GM18498 (cell line): ENCODE measurements around the gene MCF2L.
"Not testable (repeated sequence)": the region's sequence is repeated elsewhere in the genome, so short reads cannot be mapped to it uniquely, and the experiment has no call there.

Experiments used
- ATAC-seq: cut with Tn5 transposase; IDR thresholded peaks from one replicate; pipeline ENCODE4 v1.9.1; 2021; ENCODE audit warnings: mild to moderate bottlenecking, moderate library complexity; ENCODE audit not compliant: unreplicated experiment

Gene MCF2L, protein sequence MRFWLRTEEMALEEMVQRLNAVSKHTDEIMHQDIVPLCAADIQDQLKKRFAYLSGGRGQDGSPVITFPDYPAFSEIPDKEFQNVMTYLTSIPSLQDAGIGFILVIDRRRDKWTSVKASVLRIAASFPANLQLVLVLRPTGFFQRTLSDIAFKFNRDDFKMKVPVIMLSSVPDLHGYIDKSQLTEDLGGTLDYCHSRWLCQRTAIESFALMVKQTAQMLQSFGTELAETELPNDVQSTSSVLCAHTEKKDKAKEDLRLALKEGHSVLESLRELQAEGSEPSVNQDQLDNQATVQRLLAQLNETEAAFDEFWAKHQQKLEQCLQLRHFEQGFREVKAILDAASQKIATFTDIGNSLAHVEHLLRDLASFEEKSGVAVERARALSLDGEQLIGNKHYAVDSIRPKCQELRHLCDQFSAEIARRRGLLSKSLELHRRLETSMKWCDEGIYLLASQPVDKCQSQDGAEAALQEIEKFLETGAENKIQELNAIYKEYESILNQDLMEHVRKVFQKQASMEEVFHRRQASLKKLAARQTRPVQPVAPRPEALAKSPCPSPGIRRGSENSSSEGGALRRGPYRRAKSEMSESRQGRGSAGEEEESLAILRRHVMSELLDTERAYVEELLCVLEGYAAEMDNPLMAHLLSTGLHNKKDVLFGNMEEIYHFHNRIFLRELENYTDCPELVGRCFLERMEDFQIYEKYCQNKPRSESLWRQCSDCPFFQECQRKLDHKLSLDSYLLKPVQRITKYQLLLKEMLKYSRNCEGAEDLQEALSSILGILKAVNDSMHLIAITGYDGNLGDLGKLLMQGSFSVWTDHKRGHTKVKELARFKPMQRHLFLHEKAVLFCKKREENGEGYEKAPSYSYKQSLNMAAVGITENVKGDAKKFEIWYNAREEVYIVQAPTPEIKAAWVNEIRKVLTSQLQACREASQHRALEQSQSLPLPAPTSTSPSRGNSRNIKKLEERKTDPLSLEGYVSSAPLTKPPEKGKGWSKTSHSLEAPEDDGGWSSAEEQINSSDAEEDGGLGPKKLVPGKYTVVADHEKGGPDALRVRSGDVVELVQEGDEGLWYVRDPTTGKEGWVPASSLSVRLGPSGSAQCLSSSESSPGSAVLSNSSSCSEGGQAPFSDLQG

DNA sequence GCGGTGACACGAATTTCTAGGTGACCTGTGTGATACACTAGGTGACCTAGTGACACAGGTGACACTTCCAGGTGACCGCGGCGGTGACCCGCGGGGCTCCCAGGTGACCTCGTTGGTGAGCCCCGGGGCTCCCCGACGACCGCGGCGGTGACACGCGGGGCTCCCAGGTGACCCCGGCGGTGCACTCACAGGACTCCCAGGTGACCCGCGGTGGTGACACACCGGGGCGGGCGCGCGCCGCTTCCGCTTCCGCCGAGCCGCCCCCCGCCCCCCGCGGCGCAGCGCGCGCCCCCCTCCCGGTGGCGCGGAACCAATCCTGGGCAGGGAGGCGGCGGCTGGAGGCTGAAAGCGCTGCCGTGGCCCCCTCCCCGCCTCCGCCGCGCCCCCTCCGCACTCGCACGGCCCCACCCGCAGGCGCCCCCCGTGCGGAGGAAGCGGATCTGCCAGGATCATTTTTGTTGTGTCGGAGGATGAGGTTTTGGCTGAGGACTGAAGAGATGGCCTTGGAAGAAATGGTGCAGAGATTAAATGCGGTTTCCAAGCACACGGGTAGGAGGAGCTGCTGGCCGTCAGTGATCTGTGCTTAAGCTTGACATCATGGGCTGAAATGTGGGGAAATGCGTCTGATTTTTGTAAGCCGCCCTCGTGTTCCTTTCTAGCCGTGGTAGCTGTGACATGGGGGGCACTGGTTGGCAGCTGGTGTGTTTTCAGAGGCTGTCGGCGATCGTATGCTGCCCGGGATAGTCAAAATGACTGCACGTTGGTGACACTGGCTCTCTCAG, at the start of gene MCF2L:
TSS of gene MCF2L (plus strand) at position 305 of the 782 bp plus-strand sequence. CDS start at position 471, 166 bp downstream.
- ATAC-seq: no peak

DNA sequence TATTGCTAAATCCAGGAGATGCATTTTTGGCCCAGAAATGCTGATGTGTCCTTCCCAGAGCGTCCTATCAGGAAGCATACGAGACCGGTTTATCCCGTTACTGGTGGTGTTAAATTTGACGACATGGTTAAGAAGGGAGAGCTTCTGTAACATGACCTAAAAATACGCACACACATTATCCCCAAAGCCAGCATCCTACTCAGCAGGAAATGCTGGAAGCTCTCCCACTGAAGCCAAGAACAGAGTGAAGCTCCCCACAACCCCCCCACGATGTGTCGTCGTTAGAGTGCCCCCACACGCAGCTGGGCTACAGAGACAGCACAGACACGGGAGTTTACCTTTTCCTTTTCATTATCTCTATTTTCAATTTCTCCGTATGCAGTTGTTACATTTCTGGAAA, 45.1 kb upstream of the MCF2L start:
- ATAC-seq: no peak

DNA sequence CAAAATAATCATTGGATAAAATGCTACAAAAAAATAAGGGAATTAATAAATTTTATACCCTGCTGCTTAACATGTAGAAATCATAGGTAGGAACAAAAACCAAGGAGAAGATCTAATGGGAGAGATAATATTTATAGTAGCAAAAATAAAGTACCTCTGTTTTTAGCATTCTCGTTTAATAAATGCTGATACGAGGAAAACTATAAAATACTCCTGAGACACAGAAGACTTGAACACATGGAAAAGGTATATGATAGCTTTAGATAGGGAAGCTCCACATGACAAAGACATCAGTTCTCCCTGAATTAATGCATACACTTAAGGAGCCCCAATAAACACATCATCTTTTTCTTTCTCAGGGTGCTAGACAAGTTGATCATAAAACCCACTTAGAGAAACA, 44.6 kb upstream of the MCF2L start:
- no peak for ATAC-seq

DNA sequence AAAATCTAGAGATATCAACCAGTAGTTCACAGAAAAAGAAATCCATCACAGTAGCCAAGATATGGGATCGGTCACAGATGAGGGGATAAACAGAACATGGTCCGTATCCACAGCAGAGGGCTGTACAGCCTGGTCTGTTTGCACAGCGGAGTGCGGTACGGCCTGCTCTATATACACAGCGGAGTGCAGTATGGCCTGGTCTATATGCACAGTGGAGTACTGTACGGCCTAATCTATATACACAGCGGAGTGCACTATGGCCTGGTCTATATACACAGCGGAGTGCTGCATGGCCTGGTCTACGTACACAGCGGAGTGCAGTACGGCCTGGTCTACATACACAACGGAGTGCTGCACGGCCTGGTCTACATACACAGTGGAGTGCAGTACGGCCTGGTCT, 43.0 kb upstream of the MCF2L start:
- ATAC-seq: no peak

DNA sequence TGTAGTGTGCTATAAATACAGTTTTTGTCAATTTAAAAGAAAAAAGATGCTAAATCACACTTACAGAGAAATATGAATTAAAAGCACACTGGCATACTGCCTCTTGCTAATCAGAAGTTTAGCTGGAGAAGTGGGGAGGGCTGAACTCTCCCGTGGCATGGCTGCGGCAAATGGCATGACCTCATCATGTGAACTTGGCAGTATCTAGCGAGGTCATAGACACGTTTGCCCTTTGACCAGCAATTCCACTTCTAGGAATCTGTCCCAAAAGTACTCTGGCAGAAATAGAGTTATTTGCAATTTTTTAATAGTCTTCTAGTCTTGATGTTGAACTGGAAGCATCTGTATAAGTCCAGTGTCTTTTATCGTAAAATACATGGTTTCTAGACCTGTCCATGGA, 42.0 kb upstream of the MCF2L start:
- no peak for ATAC-seq

DNA sequence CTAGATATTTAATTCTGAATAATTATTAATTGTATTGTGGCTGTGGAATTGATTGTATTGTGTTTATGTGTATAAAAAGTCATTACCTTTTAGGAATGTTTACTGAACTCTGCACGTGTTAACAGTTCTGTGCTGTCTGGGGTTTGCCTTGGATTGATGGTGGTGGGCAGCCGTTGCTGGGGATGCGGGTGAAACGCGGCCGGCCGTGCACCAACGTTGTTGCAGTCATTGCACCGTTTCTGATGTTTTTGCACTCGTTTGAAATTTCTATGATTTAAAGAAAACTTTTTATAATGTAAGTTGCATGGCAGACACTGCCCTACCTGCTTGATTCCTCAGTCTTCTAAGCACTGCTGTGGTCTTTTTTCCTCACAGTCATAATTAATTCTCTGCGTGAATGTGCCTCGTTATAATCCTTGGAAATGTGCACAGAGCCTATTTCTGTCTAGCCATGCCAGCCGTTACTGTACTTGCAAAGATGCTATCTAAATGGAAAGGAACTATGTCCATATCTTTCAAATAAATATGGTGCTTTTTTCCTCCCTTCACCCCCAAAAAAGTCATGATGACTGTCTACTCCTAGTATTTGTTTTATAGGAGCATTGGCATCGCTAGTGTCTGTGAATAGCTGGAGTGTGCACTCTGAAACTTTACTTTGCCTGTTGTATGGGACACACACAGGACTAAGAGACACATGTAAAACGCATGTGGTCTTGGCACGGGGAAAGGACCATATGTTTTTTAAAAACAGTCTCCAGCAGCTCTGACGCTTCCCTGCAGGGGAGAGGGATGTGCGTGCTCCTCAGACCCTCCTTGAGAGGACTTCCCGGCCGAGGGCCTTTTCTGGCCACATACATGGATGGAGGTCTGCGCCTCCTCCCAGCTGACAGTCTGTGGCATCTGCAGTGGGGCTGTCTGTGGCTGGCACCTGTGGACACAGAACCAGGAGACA, 40.7 kb upstream of the MCF2L start:
- no peak for ATAC-seq

DNA sequence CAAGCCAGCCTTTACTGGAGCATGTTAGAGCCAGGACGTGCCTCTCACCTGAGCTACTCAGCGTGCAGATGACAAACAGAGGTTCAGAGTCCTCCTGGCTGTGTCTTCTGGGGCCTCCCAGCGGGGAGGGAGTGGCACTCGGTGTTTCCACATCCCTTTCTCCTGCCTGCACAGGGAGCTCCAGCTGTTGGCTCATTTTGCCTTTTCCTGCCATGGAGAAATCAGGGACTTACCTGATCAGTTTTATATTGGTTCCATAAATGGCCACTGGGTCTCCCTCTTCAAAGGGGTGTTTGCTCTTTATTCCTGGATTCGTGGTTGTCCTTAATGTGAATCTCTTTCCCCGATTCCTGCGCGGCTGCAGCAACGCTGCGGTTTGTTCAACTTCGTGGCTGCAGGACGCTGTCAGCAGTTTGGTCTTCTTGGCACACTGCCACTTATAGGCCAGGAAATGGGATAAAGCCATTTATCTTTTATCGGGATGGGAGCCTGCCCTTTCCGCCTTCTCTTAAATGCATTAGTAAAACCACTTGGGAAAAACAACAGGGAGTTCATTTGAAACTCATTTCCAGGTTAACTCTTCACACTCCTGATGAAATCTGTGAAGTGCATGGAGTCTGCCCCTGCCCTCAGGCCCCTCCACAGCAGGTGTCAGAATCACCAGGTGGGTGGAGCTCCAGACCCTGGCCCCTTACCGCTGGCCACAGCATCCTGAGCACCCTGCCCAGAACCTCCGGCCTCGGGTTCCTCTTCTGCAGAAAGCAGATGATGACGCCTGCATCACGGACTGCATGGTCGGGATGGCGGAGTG, 39.8 kb upstream of the MCF2L start:
- no peak for ATAC-seq

DNA sequence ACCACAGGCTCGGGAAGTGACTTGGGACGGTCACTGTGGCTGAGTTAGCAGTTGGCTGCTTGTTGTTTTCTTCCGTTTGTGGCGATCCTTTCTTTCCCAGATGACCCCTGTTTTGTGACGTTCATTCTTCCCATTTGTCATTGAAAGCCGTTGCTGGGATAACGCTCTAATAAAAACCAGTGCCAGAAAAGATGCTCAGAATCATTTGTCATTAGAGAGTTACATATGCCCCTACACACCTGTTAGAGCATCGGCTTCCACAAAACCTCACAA, 39.3 kb upstream of the MCF2L start:
- no peak for ATAC-seq

DNA sequence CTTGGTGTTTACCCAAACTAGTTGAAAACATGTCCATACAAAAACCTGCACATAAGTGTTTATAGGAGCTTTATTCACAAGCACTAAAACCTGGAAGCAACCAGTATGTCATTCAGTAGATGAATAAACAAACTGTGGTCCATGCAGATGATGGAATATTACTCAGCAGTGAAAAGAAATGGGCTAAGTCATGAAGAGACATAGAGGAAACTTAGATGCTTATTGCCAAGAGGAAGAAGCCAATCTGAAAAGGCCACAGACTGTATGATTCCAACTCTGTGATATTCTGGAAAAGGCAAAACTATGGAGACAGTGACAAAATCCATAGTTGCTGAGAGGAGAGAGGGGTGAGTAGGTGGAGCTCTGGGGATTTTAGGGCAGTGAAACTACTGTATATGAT, 38.8 kb upstream of the MCF2L start:
- ATAC-seq: no peak

DNA sequence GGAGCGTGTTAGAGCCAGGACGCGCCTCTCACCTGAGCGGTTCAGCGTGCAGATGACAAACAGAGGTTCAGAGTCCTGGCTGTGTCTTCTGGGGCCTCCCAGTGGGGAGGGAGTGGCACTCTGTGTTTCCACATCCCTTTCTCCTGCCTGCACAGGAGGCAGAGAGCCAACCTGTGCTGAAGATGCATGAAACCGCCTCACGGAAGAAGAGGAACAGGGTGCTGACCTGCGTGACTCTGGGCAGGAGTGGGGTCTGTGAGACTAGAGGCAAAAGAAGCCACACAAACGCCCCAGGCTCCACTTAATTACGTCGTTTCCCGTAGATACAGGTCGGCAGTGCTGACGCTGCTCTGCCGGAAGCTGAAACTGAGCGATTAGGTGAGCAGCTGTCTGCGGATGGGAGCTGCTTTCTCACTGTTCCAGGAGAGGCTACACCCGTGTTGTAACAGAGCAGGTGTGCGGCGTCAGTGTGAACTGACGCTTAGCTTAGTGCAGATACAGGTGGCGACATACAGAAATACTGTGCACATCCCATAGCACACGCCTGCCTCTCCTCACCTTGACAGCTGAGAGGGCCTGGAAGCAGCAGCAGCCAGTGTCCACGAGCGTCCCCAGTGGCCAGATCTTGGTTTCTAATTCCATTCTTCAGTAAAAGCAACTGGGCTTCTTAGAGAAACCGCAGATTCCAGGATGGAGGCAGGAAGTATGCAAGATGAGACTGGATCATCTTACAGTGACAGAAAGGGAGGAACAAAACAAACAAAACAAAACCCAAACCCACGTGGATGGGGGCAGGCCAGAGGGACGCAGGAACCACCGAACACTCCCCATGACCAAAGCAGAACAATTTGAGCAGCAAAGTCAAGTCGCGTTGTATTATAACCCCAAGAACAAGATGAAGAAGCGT, 37.7 kb upstream of the MCF2L start:
- peak; percentile 58 for ATAC-seq

DNA sequence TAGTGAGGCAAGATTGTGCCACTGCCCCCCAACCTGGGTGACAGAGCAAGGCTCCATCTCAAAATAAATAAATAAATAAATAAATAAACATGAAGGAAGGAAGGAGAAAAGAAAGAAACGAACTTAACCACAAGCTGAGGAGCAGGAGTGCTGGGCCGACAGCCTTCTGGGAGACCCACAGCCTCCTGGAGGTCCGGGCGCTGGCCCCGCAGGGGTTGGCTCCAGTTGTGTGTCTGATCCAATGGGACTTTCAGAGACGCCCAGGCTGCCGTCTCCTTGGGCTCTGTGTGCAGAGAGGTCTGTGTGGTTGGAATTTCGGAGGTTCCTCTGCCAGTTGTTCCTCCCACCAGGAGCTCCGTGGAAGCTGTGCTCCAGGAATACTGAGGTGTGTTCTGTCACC, 36.0 kb upstream of the MCF2L start:
- ATAC-seq: no peak

DNA sequence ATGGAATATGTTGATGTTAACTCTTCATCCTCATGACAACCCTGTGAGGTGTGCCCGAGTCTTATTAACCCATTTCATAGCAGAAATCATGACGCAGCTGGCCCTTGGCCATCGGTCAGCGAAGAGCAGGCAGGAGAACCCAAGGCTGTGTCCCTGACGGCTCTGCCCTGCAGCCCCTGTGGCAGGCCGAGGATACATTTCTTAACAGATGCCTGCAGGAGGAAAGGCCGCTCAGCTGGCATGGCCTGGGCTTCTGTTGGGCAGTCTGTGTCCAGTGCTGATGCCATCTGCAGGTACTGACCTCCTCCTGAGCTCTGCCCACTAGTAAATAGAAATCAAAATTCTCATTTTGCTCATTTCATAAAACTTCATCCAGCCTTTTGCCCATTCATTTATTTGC, 35.4 kb upstream of the MCF2L start:
- no peak for ATAC-seq

DNA sequence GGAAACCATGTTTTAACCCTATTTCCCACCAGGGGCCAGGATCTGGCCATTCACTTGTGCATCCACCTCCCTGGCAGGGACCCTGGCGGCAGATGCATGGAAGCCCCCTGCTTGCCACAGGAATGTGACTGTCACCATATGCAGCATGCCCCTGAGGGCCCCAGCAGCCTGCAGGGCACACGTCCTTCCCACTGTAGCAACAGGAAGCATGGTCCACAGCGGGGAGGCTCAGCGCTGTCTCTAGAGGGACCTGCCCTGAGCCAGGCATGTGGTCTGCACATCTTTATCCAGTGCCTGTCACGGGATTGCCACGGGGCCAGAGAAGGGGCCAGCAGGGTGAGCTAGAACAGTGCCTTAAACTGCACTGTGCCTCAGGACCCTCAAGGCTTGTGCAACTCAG, 34.9 kb upstream of the MCF2L start:
- ATAC-seq: no peak

DNA sequence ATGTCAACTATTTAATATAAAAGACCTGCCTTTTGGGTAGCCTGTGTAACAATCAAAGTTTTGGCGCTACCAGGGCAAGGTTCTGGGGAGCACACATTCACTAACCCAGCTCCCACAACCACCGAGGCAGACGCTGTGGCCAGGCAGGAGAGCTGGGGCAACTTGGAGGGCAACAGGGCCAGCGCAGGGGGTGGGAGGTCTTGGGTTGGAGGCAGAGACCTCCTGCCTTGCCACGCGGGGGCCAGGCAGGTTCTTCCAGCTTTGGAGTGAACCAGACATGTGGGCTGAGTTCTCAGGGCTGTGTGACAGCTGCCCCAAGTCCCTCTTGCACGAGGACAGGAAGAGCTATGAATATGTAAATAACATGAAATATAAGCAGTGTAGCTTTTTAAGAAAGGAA, 30.3 kb upstream of the MCF2L start:
- ATAC-seq: no peak

DNA sequence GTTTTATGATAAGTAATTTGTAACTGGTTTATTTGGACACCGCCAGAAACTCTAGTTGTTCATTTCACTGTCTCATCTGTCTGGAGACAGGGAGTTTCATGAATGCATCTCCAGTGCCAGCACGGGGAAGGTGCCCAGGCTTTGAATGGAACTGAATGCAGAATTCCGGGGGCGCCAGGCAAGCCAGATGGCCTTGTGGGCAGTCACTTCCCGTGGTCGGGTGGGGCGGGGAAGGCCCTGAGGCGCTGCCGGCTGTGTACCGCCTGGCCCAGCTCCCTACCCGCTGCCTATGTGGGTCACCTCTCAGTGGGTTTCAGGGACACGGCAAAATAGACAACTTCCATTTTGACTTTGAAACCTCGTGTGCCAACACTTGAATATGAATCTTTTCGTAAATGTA, 28.8 kb upstream of the MCF2L start:
- ATAC-seq: no peak

DNA sequence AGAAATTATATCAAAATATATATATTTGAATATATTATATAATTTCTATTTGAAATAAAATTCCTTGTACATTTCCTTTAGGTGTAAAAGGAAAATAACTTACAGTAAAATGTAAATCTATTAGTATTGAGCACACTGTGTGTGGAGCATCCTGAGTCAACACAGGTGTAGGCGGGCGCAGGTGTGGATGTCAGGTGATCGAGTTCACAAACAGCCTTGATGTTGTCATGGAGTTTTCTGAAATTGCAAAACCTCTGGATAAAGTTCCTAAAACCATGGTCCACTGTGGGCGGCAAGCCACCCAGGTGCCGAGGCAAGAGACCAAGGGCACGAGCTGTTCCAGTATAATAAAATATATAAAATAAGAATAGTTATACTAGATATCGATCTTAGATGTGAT, 27.7 kb upstream of the MCF2L start:
- ATAC-seq: no peak

DNA sequence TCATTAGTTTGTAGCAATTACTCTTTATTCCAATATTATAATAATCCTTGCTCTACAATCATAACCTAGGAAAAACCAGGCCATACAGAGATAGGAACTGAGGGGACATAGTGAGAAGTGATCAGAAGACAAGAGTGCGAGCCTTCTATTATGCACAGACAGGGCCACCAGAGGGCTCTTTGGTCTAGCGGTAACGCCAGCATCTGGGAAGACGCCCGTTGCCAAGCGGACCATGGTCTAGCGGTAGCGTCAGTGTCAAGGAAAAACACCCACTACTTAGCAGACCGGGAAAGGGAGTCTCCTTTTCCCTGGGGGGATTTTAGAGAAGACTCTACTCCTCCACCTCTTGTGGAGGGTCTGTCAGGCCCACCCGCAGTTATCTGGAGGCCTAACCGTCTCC, 27.2 kb upstream of the MCF2L start:
- not testable (repeated sequence) for ATAC-seq

DNA sequence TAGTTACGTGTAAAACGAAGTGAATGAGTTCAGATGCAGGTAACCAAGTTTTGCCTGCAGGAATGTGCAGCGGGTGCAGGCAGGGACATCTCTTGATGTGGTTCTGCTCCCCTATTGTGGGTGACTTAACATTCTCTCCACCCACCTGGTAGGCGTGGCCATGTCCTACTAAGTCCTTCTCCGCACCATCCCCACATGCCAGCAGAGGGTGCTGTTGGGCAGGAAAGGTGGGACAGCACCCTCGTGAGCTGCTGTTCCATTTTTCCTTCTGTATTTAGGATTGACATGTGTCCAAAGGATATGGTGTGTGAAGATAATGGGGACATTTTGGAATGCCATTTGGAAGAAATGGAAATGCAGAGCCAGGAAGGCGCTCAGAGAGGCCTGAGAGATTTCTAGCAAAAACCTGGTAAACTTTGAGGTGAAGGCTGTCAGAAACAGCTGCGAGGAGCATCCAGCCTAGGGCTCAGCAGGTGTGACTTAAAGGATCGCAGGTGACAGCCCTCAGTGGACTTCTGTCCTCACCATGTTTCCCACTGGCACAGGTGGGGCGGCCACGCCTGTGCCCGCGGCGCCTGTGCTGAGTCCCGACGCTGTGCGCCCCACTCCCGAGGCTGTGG, 26.2 kb upstream of the MCF2L start:
- ATAC-seq: peak; percentile 98
